ENCODE data around the gene CENPU. TPM values are rescaled to one million over a fixed set of nuclear protein-coding genes. Genes with fewer than 3 reads are reported as not detected.

CENPU gene
- total RNA-seq, 4 donors from 2014 or later = 0.34 to 1.3 (median 0.74) TPM

DNA sequence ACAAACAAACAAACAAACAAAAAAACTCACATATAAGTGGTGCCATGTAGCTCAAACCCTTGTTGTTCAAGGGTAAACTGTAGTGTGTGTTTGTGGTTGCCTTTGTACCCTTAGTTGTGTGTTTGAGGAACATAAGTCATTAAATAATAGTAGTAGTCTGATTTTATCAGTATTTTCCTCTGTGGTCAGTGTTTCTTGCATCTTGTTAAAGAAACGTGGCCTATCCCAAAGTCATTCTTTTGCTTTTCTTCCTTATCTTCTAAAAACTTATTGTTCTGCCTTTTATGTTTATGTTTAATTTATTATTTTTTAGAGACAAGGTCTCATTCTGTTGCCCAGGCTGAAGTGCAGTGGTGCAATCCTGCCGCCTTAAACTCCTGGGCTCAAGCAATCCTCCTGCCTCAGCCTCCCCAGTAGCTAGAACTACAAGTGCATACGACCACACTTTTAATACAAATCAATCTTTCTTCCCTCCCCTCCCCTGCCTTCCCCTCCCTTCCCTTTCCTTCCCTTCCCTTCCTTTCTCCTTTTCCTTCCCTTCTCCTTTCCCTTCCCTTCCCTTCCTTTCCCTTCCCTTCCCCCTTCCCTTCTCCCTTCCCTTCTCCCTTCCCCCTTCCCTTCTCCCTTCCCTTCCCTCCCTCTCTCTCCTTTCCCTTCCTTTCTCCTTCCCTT lies 57.9 kb downstream of the CENPU start:
- intact Hi-C loops (cut with DNase I) = no loop called here
- Histone ChIP-seq H3K27ac (replicated peaks in 1 of 4) (no peak overlapping the region), H3K9me3 (no peaks in the 10 kb centered on the region), H3K4me1 (peaks cover 0 to 4% (median 0%) of the 10 kb centered on the region in 4 donors), H3K27me3 (no peaks in the 10 kb centered on the region), H3K36me3 (peaks cover 23 to 60% (median 33%) of the 10 kb centered on the region in 4 donors), H3K4me3 (no peak overlapping the region)
- no peak for DNase-seq (ENCODE audit: extremely low spot score)
- no peak for TF ChIP-seq POLR2AphosphoS5 (IDR thresholded peaks at IDR 0.05)
- no peak for TF ChIP-seq POLR2A (IDR thresholded peaks at IDR 0.05; ENCODE audit: low read depth)
- no peak for TF ChIP-seq EP300 (IDR thresholded peaks at IDR 0.05)
- TF ChIP-seq, protein P1, sequence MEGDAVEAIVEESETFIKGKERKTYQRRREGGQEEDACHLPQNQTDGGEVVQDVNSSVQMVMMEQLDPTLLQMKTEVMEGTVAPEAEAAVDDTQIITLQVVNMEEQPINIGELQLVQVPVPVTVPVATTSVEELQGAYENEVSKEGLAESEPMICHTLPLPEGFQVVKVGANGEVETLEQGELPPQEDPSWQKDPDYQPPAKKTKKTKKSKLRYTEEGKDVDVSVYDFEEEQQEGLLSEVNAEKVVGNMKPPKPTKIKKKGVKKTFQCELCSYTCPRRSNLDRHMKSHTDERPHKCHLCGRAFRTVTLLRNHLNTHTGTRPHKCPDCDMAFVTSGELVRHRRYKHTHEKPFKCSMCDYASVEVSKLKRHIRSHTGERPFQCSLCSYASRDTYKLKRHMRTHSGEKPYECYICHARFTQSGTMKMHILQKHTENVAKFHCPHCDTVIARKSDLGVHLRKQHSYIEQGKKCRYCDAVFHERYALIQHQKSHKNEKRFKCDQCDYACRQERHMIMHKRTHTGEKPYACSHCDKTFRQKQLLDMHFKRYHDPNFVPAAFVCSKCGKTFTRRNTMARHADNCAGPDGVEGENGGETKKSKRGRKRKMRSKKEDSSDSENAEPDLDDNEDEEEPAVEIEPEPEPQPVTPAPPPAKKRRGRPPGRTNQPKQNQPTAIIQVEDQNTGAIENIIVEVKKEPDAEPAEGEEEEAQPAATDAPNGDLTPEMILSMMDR (IDR thresholded peaks at IDR 0.05) = no peak
- WGBS = 90% methylated on average over 3 of the region's 3 CpGs

DNA sequence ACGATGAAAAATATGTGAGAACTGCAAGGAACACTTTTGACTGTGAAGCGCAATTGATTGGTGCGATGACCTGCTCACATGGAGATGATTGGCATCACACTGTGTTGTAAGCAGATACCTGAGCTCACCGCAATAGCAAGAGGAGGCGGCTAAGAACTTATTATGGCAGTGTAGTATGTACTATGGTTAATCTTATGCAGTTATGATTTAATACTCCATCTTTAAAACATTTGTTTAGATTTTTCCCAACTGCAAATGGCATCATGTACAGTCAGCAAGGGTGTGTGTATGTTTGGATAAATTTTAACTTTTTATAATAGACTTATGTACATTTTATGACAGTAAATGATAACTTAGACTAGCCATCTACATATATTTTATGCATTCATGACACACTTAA lies 58.9 kb downstream of the CENPU start:
- WGBS = 94% methylated on average over 5 of the region's 5 CpGs
- intact Hi-C loops (cut with DNase I) = no loop called here
- Histone ChIP-seq H3K27ac (replicated peaks in 1 of 4) (no peak overlapping the region), H3K4me3 (no peak overlapping the region), H3K27me3 (no peaks in the 10 kb centered on the region), H3K4me1 (no peaks in the 10 kb centered on the region), H3K9me3 (no peaks in the 10 kb centered on the region), H3K36me3 (peaks cover 23 to 70% (median 37%) of the 10 kb centered on the region in 4 donors)
- TF ChIP-seq, protein P1 (IDR thresholded peaks at IDR 0.05) = no peak
- TF ChIP-seq POLR2AphosphoS5 (IDR thresholded peaks at IDR 0.05) (no peak), POLR2A (IDR thresholded peaks at IDR 0.05; ENCODE audit: low read depth) (no peak), EP300 (IDR thresholded peaks at IDR 0.05) (no peak)
- DNase-seq (ENCODE audit: extremely low spot score) = no peak

DNA sequence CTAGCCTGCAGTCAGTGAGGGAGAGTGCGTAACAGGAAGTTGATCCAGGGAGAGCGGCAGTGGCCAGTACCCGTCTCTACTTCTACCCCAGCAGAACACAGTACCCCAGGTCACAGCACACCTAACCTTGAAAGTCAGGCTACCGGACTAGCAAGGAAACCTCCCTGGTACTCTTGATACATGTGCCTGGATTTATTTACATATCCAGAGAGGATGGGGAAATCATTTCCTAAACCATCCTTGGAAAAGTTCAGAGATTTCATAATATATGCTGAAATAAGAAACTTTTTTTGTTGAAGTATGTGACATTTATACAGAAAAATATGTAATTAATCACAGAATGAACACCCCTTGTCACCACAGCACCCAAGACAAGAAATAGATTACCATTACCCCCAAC lies 59.9 kb downstream of the CENPU start:
- Histone ChIP-seq H3K27ac (replicated peaks in 1 of 4) (no peak overlapping the region), H3K4me1 (no peaks in the 10 kb centered on the region), H3K27me3 (no peaks in the 10 kb centered on the region), H3K9me3 (no peaks in the 10 kb centered on the region), H3K4me3 (no peak overlapping the region), H3K36me3 (peaks cover 23 to 73% (median 42%) of the 10 kb centered on the region in 4 donors)
- no peak for DNase-seq (ENCODE audit: extremely low spot score)
- intact Hi-C loops (cut with DNase I) = no loop called here
- TF ChIP-seq POLR2A (IDR thresholded peaks at IDR 0.05; ENCODE audit: low read depth) (no peak), EP300 (IDR thresholded peaks at IDR 0.05) (no peak), POLR2AphosphoS5 (IDR thresholded peaks at IDR 0.05) (no peak)
- TF ChIP-seq, protein P1 (IDR thresholded peaks at IDR 0.05) = no peak
- WGBS = 90% methylated on average over 4 of the region's 4 CpGs

DNA sequence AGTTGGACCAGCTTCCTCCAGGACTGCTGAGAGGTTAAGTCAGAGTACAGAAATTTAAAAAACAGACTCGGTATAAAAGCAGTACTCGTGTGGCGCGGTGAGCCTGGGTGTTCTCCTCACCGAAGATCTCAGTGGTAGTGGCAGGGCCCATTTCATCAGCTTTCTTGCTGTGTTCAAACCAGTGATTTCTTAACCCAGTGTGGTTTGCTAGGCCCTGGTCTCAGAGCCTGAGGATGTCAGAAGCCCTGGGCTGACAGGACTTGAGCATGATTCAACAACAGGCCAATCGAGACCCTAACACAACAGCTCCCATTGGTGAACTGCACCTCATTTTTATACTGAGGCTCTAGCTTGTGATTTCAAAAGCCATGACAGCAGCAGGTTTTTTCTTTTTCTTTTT lies 61.2 kb downstream of the CENPU start:
- no peaks in the 10 kb centered on the region for H3K9me3 ChIP-seq
- TF ChIP-seq, protein P1 (IDR thresholded peaks at IDR 0.05) = no peak
- TF ChIP-seq EP300 (IDR thresholded peaks at IDR 0.05) = no peak
- TF ChIP-seq POLR2AphosphoS5 (IDR thresholded peaks at IDR 0.05) = no peak
- no peak for TF ChIP-seq POLR2A (IDR thresholded peaks at IDR 0.05; ENCODE audit: low read depth)
- H3K36me3 ChIP-seq = peaks cover 34 to 82% (median 55%) of the 10 kb centered on the region in 4 donors
- no peak for DNase-seq (ENCODE audit: extremely low spot score)
- intact Hi-C loops (cut with DNase I) = no loop called here
- H3K27ac ChIP-seq (replicated peaks in 1 of 4) = no peak overlapping the region
- H3K4me3 ChIP-seq = no peak overlapping the region
- H3K4me1 ChIP-seq = peaks cover 0 to 4% (median 0%) of the 10 kb centered on the region in 4 donors
- WGBS = 96% methylated on average over 6 of the region's 6 CpGs
- H3K27me3 ChIP-seq = no peaks in the 10 kb centered on the region

Data from esophagus muscularis mucosa (tissue), 4 donors.